Neural progenitor cell (in vitro differentiated cells): ENCODE results near the gene MOBP.

Experiments used
- EZH2 ChIP-seq: fragments of 200-600 bp; sonication (generic); IDR thresholded peaks from 2 replicates; pipeline ENCODE4 v1.6.1; 2017; ENCODE audit warnings: antibody characterized with exemption, mild to moderate bottlenecking, moderate library complexity
- TF ChIP-seq, protein P1 (sequence below): fragments of 200-600 bp; sonication (generic); IDR thresholded peaks from 2 replicates; pipeline ENCODE4 v1.5.1; 2017; ENCODE audit warnings: antibody characterized with exemption, mild to moderate bottlenecking

DNA sequence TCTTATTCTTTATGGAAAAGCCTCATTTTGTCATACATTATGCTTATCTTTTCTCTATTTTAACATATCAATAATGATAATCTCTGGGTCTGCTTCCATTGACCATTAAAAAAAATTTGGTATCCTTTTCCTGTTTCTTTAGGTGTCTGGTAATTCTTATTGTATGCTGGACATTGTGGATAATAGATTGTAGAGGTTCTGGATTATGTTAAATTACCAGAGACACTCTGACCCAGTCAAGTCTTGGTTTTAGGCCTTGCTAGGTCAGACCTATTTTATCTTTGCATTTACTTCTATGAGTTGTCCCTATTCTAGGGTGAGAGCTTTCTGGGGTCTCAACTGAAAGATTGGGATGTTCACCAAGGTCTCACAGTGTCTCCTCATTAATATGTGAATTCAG lies 9.3 kb downstream of the MOBP start:
- no peak for TF ChIP-seq EZH2
- TF ChIP-seq, protein P1, sequence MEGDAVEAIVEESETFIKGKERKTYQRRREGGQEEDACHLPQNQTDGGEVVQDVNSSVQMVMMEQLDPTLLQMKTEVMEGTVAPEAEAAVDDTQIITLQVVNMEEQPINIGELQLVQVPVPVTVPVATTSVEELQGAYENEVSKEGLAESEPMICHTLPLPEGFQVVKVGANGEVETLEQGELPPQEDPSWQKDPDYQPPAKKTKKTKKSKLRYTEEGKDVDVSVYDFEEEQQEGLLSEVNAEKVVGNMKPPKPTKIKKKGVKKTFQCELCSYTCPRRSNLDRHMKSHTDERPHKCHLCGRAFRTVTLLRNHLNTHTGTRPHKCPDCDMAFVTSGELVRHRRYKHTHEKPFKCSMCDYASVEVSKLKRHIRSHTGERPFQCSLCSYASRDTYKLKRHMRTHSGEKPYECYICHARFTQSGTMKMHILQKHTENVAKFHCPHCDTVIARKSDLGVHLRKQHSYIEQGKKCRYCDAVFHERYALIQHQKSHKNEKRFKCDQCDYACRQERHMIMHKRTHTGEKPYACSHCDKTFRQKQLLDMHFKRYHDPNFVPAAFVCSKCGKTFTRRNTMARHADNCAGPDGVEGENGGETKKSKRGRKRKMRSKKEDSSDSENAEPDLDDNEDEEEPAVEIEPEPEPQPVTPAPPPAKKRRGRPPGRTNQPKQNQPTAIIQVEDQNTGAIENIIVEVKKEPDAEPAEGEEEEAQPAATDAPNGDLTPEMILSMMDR, result no peak
